GM21723 (cell line): Measurements from ENCODE around the gene MACIR.

Source experiments
- ATAC-seq: cut with Tn5 transposase; IDR thresholded peaks from one replicate; pipeline ENCODE4 v1.9.1; 2021; ENCODE audit warnings: mild to moderate bottlenecking, moderate library complexity; ENCODE audit not compliant: unreplicated experiment

The MACIR gene

DNA sequence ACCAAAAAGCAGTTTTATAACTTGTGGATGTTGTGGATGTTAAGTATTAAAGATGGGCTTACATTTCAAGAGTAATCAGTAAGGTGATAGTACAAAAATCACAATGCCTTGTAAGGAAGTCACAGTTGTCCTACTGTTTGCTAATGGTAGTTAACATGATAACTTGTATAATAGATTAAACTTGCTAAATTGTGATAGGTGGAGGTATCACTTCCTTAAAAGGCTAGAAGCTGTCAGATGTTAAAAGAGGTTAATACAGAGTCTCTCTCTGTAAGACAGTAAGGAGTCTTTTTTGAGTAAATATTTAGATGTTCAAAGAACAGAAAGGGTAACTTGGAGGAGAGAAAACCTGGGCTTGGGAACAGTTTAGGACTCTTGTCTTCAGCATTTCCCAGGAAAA lies 14.2 kb upstream of the MACIR start:
- no peak for ATAC-seq

DNA sequence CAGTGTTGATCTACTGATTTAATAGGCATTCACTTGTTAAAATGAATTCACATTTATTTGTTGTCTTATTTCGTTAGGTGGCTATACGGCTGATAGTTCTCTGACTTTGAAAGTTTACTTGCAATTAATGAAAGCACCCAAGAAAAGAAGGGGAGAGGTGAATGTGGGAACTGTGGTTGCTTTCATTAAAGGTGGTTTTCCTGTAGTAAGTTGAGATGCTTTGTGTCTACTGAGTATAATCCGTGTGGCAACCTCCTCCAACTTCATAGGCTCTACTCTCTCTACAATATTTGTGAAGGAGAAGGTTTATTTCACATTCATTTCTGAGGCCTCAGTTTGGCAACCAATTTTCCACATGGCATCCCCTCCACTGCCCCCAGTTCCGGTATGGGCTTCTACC lies 12.8 kb upstream of the MACIR start:
- no peak for ATAC-seq

DNA sequence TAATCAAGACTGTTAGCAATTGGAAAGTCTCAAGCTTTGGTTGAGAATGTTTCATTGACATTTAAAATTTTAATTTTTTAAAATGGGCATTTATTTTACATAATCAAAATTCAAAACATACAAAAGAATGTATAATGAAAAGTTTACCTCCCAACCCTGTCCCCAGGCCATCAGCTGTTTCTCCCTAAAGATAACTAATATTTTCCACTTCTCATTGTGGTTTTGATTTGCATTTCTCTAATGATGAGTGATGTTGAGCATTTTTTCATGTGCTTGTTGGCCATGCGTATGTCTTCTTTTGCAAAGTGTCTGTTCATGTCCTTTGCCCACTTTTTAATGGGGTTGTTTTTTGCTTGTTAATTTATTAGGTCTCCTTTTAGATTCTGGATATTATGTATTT lies 11.4 kb upstream of the MACIR start:
- ATAC-seq: no peak

DNA sequence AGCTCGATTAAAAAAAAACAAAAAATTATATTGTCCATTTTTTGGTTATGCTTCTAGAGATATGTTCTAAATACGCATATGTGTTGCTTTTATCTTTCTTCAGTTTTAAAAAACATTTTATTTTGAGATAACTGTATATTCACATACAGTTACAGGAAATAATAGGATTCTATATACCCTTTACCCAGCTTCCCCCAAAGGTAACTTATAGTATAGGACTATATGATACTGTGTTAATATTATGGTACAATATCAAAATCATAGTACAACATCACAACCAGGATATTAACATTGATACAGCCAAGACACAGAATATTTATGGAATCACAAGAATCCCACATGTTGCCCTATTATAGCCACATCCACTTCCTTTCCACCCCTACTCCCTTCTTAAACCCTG lies 9.5 kb upstream of the MACIR start:
- no peak for ATAC-seq

DNA sequence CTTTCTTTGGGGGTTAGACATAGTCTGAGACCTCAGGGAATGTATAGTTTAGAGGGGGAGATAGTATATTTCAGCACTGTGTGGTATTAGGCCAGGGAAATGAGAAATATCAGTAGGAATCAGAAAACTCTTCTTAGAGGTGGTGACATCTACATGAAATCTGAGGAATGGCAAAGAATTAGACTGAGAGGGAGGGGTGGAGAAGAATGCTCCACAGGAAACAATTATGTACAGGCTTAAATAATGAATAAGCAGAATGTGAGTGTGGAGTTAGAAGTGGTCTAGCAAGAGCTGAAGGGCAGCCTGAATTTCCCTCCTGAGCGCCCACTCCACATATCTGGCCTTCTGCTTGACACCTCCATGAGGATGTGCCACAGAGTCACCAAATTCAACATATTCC lies 3.6 kb upstream of the MACIR start:
- ATAC-seq: no peak

DNA sequence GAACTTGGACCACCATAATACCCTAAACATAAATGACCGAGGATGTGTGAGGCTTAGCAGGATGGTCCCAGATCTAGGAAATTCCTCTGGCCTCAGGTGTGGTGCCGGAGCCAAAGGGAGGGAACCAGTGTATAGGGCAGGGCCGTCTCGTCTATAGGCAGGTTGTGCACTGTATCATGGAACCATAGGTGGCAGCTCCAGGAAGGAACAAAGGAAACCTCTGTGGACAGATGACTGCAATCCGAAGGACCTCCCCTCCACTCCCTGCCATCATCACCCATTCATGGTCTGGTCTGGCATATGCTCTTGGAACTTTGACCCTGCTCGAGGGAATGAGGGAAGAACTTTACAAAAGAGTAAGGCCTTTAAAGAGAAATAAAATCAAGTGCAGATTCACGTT lies 2.9 kb upstream of the MACIR start:
- no peak for ATAC-seq

DNA sequence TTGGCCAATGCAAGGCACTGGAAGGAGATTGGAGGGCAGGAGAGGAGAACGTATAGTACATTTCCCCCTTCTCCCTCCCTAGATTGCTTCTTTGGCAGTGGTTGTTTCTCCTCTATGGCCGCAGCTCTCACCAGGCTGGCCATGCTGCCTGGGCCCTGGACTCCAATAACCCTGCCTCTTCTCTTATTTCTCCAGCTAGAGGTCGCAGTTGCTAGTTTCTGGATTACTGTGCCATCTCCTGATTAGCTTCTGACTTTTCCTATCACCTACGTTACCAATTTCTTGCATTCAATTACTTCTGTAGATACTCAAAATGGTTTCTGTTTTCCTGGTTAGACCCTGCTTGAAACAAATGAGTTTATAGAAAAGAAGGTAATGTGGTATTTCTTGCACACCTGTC lies 2.4 kb upstream of the MACIR start:
- no peak for ATAC-seq

DNA sequence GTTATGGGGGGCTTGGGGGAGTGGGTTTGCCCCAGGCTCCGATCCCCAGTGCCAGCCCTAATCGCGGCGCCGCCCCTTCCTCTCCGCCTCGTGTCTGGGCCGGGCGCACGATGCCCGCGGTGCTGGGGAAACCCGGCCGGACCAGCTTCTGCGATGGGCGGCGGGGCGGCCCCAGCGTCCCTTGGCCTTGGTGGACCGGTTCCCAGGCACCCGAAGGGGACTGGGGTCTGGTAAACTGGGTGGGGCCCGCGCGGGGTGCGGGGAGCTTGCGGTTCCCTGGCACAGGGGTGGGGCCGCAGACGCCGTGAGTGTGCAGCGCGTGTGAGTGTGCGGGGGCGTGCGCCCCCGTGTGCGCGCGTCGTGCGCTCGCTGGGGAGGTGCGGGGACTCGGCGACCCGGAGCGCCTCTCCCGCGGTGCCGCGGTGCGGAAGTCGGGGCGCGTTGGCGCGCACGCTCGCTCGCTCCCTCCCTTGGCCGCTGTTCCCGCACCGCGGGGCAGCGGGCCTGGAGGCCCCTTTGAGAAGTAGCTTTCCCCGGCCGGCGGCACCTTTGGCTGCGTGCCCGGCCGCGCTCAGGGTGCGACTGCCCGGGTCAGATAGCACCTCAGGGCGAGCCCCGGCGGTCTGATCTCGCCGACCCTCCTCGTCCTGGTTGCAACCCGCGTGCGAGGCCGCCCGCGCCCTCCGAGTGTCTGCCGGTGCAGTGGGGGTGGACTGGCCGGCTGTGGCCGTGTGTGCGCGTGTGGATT lies 568 bp downstream of the MACIR start:
- peak; percentile 47 for ATAC-seq

DNA sequence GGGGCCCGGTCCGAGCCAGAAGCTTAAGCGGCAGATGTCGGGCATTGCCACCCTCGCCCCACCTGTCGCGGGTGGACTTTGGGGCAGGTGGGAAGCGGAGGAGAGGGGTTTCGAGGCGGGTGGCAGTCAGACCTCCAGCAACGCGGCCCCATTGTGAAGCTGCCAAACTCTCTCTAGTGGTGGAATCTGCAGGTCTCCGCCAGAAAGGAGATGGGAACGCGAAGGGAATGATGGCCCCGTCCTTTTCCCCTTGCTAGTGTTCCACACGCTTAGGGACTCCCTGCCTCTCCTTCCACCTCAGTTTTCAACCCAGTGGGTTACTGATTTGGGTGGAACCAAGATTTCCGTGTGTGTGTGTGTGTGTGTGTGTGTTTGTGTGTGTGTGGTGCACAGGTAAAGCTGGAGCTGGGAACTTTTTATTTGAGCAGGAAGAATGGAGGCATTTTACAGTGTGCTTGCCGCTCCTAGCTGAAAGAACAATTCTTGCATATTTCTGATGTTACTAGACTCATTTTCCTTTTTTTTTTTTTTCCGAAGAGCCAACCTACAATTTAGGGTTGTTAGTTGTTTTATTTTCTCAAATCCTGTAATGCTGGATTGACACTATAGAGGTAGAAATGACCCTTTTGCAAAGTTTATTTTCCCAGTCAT lies 1.3 kb downstream of the MACIR start:
- ATAC-seq: no peak

DNA sequence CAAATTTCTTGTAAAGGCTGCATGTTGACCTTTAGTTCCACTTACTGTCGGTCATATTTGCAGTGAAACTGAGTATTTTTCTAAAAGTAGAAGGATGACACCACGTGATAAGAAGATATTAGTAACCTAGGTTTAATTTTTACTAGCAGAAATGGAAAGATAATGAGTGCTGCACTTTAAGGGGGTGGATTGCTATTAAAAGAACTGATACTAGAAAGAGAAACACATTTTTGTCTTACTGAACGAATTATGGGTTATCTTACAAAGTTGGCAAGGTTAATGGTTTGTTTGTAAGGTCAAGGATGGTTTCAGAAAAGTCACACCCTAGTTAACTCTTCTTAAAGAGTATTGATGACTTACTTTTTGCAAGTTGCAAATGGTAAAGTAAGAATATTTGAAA lies 2.4 kb downstream of the MACIR start:
- peak; percentile 34 for ATAC-seq

DNA sequence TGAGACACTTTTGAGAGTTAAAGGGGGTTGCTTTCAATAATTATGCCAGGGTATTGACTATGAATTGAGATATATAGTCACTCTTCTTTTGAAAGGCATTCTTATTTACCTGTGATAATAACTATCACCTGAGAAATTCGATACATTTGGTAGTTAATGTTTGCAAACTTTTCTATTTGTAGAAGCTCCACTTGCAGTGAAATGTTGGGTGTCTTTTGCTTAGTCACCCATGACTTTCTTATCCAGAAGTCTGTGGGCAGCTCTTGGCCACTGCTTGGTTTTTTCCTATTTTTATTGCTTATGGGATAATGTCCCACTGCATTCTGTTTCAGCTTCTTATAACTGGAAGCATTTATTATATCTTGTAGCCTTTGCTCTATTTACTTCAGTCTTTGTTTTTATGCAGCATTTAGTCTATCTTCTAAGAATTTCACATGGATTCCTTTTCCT lies 3.9 kb downstream of the MACIR start:
- no peak for ATAC-seq

DNA sequence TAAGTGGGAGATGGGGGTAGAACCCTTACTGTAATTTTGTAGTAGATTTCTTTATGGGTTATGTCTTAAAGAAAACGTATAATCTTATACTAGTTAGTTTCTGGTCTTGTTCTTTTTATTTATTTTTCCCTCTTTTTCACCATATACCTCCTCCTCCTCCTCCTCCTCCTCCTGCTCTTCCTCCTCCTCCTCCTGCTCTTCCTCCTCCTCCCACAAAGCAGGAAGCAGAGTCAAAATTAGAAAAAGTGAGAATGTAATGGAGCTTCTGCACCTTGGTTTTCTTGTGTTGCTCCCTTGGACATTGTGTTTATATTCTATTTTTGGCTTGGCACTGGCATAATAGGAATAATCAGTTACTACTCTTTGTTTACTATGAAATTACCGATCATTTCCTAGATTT lies 4.5 kb downstream of the MACIR start:
- no peak for ATAC-seq

DNA sequence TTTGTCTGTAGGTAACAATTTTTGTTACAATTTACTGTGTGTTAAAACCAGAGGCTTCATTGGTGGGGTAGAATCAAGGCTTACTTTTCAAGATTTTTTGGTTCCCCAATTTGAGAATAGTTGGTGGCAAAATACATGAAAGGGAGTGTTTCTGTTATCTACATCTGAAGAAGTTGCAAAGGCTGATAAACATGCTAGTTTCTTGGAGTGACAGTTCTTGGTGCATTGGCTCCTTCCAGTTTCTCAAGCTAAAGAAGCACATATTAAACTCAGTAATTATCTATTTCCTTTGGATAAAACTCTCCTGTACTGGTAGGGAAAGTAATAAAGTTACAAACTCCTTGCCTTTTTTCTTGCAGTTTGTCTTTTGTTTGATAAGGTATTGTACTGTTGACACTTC lies 5.9 kb downstream of the MACIR start:
- no peak for ATAC-seq

DNA sequence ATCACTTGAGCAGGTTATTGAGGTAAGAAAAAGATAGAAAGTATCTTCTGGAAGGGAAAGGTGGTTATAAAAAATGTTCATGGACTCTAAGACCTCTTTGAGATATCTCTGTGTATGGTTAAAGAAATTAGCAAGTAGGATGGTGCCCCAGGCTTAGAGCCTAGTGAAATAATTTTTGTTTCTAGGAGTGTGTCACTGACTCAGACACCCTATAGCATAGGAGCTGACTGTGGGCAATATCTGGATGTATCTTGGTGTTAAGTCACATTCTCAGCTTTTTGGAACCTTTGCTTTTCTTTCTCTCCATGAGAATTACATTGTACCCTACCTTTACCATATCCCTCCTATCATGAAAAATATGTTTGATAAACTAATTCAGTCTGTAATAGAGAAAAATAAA lies 12.0 kb downstream of the MACIR start:
- no peak for ATAC-seq

DNA sequence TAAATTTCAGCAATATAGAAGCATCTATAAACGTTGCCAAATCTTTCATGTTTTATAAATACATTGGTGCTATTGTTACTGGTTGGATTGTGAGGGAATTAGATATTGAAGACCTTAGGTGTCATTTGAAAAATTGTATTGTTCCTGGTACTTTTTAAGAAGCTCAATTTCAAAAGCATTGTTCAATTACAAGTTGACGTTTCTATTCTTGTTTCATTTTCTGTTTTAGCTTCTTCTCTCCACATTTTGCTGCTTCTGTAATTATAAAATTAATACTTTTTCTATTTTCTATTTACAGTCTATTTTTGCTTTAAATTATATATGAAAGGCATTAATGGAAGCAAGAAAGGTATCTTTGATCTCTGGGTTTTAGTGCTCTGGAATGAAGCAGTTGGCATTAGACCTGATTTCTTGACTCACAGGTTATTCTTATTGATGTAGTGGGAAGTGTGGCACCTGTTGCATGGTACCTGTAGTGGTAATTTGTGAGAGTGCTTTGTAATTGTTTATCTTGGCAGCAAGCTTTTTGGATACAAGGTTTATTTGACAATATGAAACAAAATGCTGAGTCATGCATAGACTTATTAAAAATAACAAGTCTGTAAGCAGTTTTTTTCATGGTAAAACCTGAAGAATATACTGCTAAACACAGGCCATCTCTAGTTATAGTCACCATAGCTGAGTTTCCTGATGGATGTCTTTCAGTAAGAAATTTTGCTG lies 13.2 kb downstream of the MACIR start:
- ATAC-seq: peak; percentile 45

DNA sequence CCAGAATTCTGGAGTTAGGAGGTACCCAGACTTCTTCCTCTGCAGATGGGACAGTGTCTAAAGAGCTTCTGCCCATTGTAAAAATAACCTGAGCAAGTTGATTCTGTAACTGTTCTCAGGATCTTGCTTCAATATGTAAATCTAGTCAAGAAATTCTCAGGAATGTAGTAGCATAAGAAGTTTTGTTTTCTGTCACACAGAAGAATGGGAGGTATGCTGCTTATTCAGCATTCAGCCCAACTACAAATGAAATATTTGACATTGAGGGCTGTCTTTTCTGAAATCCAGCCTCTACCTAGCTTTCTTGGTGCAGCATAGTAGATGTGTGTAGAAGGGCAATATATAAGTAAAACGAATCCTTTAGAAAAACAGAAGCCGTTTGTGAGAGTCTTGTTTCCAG lies 13.8 kb downstream of the MACIR start:
- ATAC-seq: peak; percentile 26

DNA sequence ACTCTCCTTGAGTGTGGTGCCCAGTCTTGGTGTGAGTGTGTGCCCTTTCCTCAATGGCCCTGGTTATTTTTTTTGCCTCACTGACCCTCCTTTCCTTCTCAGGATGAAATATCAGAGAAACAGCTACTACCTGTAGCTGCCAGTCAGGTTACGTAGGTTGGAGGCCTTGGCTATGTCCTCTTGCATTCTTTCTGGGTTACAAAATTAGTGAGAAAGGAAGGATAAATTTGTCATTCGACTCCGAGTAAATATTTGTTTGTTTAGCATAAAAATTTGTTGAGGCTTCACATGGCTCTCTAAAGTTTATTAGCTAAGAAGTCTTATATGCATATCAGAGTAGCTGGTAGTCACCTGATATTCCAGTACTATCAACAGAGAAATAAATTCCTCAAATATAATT lies 15.4 kb downstream of the MACIR start:
- ATAC-seq: no peak

DNA sequence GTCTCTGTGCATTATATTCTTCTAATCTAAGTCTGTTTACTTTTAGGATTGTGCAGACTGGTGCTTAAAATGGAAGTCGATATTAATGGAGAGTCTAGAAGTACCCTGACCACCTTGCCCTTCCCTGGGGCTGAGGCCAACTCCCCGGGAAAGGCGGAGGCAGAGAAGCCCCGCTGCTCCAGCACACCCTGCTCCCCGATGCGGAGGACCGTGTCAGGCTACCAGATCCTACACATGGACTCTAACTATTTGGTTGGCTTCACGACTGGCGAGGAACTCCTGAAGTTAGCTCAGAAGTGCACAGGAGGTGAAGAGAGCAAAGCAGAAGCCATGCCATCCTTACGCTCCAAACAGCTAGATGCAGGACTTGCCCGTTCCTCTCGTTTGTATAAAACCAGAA lies 17.3 kb downstream of the MACIR start:
- no peak for ATAC-seq

DNA sequence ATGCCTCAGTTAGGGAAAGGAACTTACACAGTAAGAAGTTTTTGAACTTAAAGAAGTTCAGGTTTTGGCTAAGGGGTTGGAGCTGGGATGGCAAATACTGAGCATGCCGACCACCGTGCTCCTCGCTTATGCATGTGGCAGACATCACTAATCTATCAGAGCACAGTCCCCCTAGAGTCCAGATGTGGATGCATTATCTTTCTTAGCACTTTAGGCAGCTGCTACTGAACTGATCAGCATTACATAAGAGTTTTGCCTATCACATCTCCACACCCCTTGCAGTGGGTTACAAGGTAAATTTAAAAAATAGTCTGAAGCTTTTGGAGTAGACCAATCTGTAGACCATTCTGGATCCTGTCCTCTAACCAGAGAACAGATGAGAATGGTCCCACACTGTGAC lies 22.4 kb downstream of the MACIR start:
- ATAC-seq: no peak

DNA sequence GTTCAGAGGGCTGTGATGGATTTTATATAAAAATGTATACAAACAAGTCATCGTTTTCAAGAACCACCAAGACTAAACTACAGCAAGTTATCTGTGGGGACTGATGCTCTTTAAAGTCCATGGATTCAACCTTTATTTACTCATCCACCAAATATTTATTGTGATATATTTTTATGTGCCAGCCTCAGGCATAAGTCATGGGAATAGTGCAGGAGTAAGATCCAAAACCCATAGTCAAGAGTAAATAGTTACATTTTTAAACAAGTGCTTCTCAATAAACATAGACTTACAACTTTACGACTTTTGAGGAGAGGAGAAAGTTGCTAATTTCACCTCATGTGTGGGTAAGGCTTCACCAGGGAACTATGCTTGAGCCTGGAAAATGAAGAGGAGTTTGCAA lies 24.6 kb downstream of the MACIR start:
- ATAC-seq: no peak

DNA sequence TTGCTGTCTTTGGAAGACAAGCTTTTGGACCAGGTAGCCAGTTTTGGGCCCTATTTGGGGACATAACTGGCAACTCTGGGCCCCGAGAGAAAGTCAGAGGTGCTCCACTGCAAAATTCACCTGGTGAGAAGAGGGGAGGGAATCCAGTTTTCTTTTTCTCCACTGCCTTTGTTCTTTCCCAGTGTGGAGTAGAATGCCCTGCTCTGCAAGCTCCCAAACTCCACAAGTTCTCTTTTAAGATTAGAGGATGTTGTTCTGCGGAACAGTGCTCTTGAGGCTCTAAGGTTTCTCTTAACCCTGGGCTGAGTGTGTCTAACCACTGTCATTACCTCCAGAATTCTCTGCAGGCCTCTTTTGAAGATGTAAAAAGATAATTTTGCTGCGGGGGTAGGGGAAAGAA lies 25.3 kb downstream of the MACIR start:
- ATAC-seq: no peak

DNA sequence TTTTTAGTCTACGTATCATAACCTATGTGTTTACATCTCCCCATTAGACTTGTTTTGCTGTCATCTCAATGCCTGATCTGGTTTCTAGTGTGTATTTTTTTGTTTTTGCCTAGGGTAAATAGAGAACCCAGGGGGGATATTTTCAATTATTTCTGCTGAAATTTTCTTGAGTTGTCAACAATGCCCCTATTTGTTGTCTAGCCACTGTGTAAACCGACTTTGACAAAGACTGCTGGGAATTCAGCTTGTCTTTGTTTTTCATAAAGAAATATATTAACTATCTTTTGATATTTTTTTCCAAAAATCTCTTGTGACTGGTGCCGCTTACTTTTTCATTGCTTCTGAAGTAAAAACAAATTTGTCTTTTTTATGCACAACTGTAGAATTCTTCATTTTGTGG lies 28.1 kb downstream of the MACIR start:
- ATAC-seq: no peak
